GM18505 (cell line): ENCODE data around the gene NDOR1.

Experiments
- ATAC-seq: cut with Tn5 transposase; IDR thresholded peaks from one replicate; pipeline ENCODE4 v1.9.1; 2021; ENCODE audit not compliant: unreplicated experiment
- POLR2A ChIP-seq: IDR thresholded peaks from 4 replicates; pipeline ENCODE4 v1.6.1; 2011; ENCODE audit warnings: borderline replicate concordance; ENCODE audit not compliant: insufficient read depth, insufficient read length; ENCODE audit errors: extremely low read depth

The NDOR1 gene

GRCh38 chr9:137201205-137201868 is 4.2 kb upstream of the NDOR1 start:
- ATAC-seq, result no peak
- no peak for TF ChIP-seq POLR2A

GRCh38 chr9:137202966-137203365 is 2.5 kb upstream of the NDOR1 start:
- no peak for ATAC-seq
- no peak for TF ChIP-seq POLR2A

GRCh38 chr9:137204731-137205125 is 772 bp upstream of the NDOR1 start:
- no peak for ATAC-seq
- TF ChIP-seq POLR2A, result no peak

GRCh38 chr9:137206602-137207001 is 1.1 kb downstream of the NDOR1 start:
- ATAC-seq, result no peak
- TF ChIP-seq POLR2A, result no peak

GRCh38 chr9:137211532-137211931 is 6.0 kb downstream of the NDOR1 start:
- ATAC-seq, result no peak
- TF ChIP-seq POLR2A, result no peak

GRCh38 chr9:137212520-137212919 is 7.0 kb downstream of the NDOR1 start:
- no peak for TF ChIP-seq POLR2A
- no peak for ATAC-seq

GRCh38 chr9:137213160-137214060 is 7.9 kb downstream of the NDOR1 start:
- TF ChIP-seq POLR2A, result no peak
- ATAC-seq, result no peak

- no peak for ATAC-seq
- TF ChIP-seq POLR2A, result no peak
Measured at GRCh38 chr9:137214620-137215019, 9.1 kb downstream of the NDOR1 start.

- no peak for TF ChIP-seq POLR2A
- ATAC-seq, result no peak
Measured at GRCh38 chr9:137215196-137215986, 9.9 kb downstream of the NDOR1 start.

GRCh38 chr9:137216188-137216965 is 10.9 kb downstream of the NDOR1 start:
- no peak for ATAC-seq
- no peak for TF ChIP-seq POLR2A

- no peak for TF ChIP-seq POLR2A
Measured at GRCh38 chr9:137217276-137218211, 12.0 kb downstream of the NDOR1 start.

More at GRCh38 chr9:137217276-137218211, 12.0 kb downstream of the NDOR1 start:
- ATAC-seq, result no peak
